GM23338 (cell line): ENCODE data around the gene MYO19. TPM values are rescaled to one million over a fixed set of nuclear protein-coding genes. Genes with fewer than 3 reads are reported as not detected.

Experiments
- ATAC-seq: fragments of 200-7000 bp; cut with Tn5 transposase; 3 replicates; pipeline ENCODE4 v1.9.1; 2020
- DNase-seq: peaks from one replicate; pipeline ENCODE4 v3.0.0-alpha.2; 2015; ENCODE audit warnings: low spot score
- H2AFZ ChIP-seq: fragments of 200-600 bp; sonication (generic); 2 replicates; pipeline ENCODE4 v1.8.0; 2016; ENCODE audit warnings: antibody characterized with exemption, mild to moderate bottlenecking, moderate library complexity
- H3F3A ChIP-seq: fragments of 200-600 bp; sonication (generic); replicated peaks from 2 replicates; pipeline ENCODE4 v1.8.0; 2017; ENCODE audit warnings: antibody characterized with exemption, mixed run types, low read depth
- H3K27ac ChIP-seq: fragments of 200-600 bp; sonication (generic); 2 replicates; pipeline ENCODE4 v1.6.1; 2016; ENCODE audit warnings: low read depth
- H3K27me3 ChIP-seq: fragments of 200-600 bp; sonication (generic); 2 replicates; pipeline ENCODE4 v1.8.0; 2016; ENCODE audit warnings: mild to moderate bottlenecking, mixed run types, moderate library complexity; ENCODE audit not compliant: insufficient read depth
- H3K36me3 ChIP-seq: fragments of 200-600 bp; sonication (generic); 2 replicates; pipeline ENCODE4 v1.8.0; 2016; ENCODE audit warnings: mild to moderate bottlenecking; ENCODE audit not compliant: insufficient read depth
- H3K4me1 ChIP-seq: fragments of 200-600 bp; sonication (generic); 2 replicates; pipeline ENCODE4 v1.8.0; 2016; ENCODE audit warnings: mild to moderate bottlenecking, moderate library complexity; ENCODE audit not compliant: insufficient read depth
- H3K4me2 ChIP-seq: fragments of 200-600 bp; sonication (generic); 2 replicates; pipeline ENCODE4 v1.7.1; 2017; ENCODE audit warnings: mixed run types
- H3K4me3 ChIP-seq: fragments of 200-600 bp; sonication (generic); 2 replicates; pipeline ENCODE4 v1.6.1; 2016; ENCODE audit warnings: mixed run types
- H3K79me2 ChIP-seq: fragments of 200-600 bp; sonication (generic); replicated peaks from 2 replicates; pipeline ENCODE4 v1.8.0; 2017; ENCODE audit warnings: mild to moderate bottlenecking; ENCODE audit not compliant: insufficient read depth
- H3K9me2 ChIP-seq: fragments of 200-600 bp; sonication (generic); 2 replicates; pipeline ENCODE4 v1.8.0; 2017; ENCODE audit not compliant: insufficient read depth
- H4K20me1 ChIP-seq: fragments of 200-600 bp; sonication (generic); replicated peaks from 2 replicates; pipeline ENCODE4 v1.8.0; 2017; ENCODE audit warnings: mild to moderate bottlenecking; ENCODE audit not compliant: insufficient read depth
- H3K27ac Mint-ChIP-seq: 2 replicates; pipeline ENCODE4 v1.8.0; 2020; ENCODE audit warnings: inconsistent platforms, mild to moderate bottlenecking, moderate library complexity, mixed read lengths
- H3K27me3 Mint-ChIP-seq: 3 replicates; pipeline ENCODE4 v1.8.0; 2022; ENCODE audit warnings: low read depth, mild to moderate bottlenecking, moderate library complexity, mixed read lengths, inconsistent platforms; ENCODE audit not compliant: insufficient read depth, poor library complexity
- H3K36me3 Mint-ChIP-seq: 3 replicates; pipeline ENCODE4 v1.8.0; 2021; ENCODE audit warnings: low read depth, mild to moderate bottlenecking, inconsistent platforms, moderate library complexity, mixed read lengths
- H3K4me1 Mint-ChIP-seq: 3 replicates; pipeline ENCODE4 v1.8.0; 2020; ENCODE audit warnings: mild to moderate bottlenecking, inconsistent platforms, mixed read lengths
- H3K4me3 Mint-ChIP-seq: 3 replicates; pipeline ENCODE4 v1.8.0; 2021; ENCODE audit warnings: moderate library complexity, mild to moderate bottlenecking, inconsistent platforms, mixed read lengths
- H3K9me3 Mint-ChIP-seq: 3 replicates; pipeline ENCODE4 v1.8.0; 2020; ENCODE audit warnings: moderate library complexity, mild to moderate bottlenecking, inconsistent platforms, mixed read lengths
- EZH2 ChIP-seq: fragments of 200-600 bp; sonication (generic); IDR thresholded peaks from one replicate; pipeline ENCODE4 v1.8.0; 2017; ENCODE audit warnings: antibody characterized with exemption, mild to moderate bottlenecking, low read depth; ENCODE audit not compliant: unreplicated experiment
- EZH2phosphoT487 ChIP-seq: fragments of 200-600 bp; sonication (generic); IDR thresholded peaks from one replicate; pipeline ENCODE4 v1.8.1; 2018; ENCODE audit warnings: antibody characterized with exemption; ENCODE audit not compliant: unreplicated experiment
- JUNB ChIP-seq: IDR thresholded peaks from one replicate; pipeline ENCODE4 v1.6.1; 2016; ENCODE audit warnings: antibody characterized with exemption; ENCODE audit not compliant: unreplicated experiment
- NANOG ChIP-seq: IDR thresholded peaks from 2 replicates; pipeline ENCODE4 v1.6.1; 2016; ENCODE audit warnings: antibody characterized with exemption, borderline replicate concordance
- POLR2AphosphoS5 ChIP-seq: IDR thresholded peaks from 2 replicates; pipeline ENCODE4 v1.6.1; 2016; ENCODE audit warnings: antibody characterized with exemption, low read depth
- STAT1 ChIP-seq: IDR thresholded peaks from one replicate; pipeline ENCODE4 v1.6.1; 2016; ENCODE audit warnings: antibody characterized with exemption; ENCODE audit not compliant: unreplicated experiment
- ZNF114 ChIP-seq: fragments of 250-450 bp; sonication (Bioruptor Pico); IDR thresholded peaks from 2 replicates; pipeline ENCODE4 v1.5.0; 2020; ENCODE audit warnings: mild to moderate bottlenecking, moderate library complexity
- ZNF331 ChIP-seq: fragments of 250-450 bp; sonication (Bioruptor Pico); IDR thresholded peaks from 2 replicates; pipeline ENCODE4 v1.5.0; 2020; ENCODE audit warnings: low read depth, mild to moderate bottlenecking, moderate library complexity
- polyA plus RNA-seq: library from polyadenylated mRNA; unstranded; fragments of >200 nt; fragmentation: Nextera tagmentation; extraction: Ambion mirVana; gene quantifications from 2 replicates; pipeline ENCODE4 v1.2.1, GENCODE V29; 2016
- total RNA-seq: library from RNA; depleted of rRNA; stranded (reverse); fragments of >200 nt; shearing (Covaris generic); gene quantifications from 2 replicates; pipeline ENCODE4 v1.2.3, GENCODE V29; 2014
- TF ChIP-seq, protein P1 (sequence below): IDR thresholded peaks from one replicate; pipeline ENCODE4 v1.6.1; 2018; ENCODE audit warnings: antibody characterized with exemption; ENCODE audit not compliant: unreplicated experiment
- TF ChIP-seq, protein P2 (sequence below), 2 experiments: fragments of 200-600 bp in 1 of 2; sonication (generic) in 1 of 2; conservative IDR thresholded peaks; 2 replicates each; pipeline versions ENCODE4 v1.5.1 to v1.6.1; 2016 to 2017; ENCODE audit warnings: antibody characterized with exemption in 2 of 2, low read depth in 2 of 2, mild to moderate bottlenecking in 2 of 2, moderate library complexity in 1 of 2

Gene MYO19
- total and polyA plus RNA-seq, 2 experiments from 2014 or later = 37.9 to 150 TPM

DNA sequence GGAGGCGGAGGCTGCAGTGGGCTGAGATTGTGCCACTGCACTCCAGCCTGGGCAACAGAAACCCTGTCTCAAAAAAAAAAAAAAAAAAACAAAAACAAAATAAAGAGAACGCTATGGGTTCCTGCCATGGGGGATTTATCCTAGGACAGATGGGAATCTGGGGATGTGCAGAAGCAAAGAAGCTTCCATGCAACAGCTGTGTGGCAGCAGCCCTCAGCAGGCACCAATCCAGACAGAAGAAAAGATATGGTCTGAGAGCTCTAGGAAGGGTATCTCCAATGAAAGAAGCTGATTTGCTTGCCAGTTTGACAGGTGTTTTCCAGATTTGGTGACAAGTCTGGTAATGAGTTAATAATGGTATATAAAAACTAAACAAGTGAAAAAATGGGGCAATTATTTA lies 11.6 kb downstream of the MYO19 start:
- ATAC-seq (no peak), DNase-seq (no peak)
- Histone ChIP-seq H3K4me2 (no peak overlapping the region), H3K4me3 (no peak overlapping the region), H3K27me3 (no peaks in the 10 kb centered on the region), H3K9me2 (no peaks in the 10 kb centered on the region), H3K4me1 (no peaks in the 10 kb centered on the region), H4K20me1 (peaks cover 35% of the 10 kb centered on the region), H2AFZ (no peak overlapping the region), H3K79me2 (no peaks in the 10 kb centered on the region), H3K36me3 (peaks cover 56% of the 10 kb centered on the region), H3F3A (no peaks in the 10 kb centered on the region; the same call in none of the 2 replicates), H3K27ac (no peak overlapping the region)
- Mint-ChIP-seq H3K27ac (no peak overlapping the region), H3K9me3 (no peaks in the 10 kb centered on the region), H3K27me3 (peaks cover 2% of the 10 kb centered on the region), H3K36me3 (peaks cover 85% of the 10 kb centered on the region), H3K4me3 (no peak overlapping the region), H3K4me1 (no peaks in the 10 kb centered on the region)
- no peak for TF ChIP-seq POLR2AphosphoS5
- TF ChIP-seq ZNF114 (CRISPR knock-in tag) = no peak
- TF ChIP-seq EZH2phosphoT487 = no peak
- TF ChIP-seq, protein P1, sequence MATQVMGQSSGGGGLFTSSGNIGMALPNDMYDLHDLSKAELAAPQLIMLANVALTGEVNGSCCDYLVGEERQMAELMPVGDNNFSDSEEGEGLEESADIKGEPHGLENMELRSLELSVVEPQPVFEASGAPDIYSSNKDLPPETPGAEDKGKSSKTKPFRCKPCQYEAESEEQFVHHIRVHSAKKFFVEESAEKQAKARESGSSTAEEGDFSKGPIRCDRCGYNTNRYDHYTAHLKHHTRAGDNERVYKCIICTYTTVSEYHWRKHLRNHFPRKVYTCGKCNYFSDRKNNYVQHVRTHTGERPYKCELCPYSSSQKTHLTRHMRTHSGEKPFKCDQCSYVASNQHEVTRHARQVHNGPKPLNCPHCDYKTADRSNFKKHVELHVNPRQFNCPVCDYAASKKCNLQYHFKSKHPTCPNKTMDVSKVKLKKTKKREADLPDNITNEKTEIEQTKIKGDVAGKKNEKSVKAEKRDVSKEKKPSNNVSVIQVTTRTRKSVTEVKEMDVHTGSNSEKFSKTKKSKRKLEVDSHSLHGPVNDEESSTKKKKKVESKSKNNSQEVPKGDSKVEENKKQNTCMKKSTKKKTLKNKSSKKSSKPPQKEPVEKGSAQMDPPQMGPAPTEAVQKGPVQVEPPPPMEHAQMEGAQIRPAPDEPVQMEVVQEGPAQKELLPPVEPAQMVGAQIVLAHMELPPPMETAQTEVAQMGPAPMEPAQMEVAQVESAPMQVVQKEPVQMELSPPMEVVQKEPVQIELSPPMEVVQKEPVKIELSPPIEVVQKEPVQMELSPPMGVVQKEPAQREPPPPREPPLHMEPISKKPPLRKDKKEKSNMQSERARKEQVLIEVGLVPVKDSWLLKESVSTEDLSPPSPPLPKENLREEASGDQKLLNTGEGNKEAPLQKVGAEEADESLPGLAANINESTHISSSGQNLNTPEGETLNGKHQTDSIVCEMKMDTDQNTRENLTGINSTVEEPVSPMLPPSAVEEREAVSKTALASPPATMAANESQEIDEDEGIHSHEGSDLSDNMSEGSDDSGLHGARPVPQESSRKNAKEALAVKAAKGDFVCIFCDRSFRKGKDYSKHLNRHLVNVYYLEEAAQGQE = no peak
- no peak for TF ChIP-seq ZNF331 (CRISPR knock-in tag)
- no peak for TF ChIP-seq EZH2
- TF ChIP-seq NANOG = no peak
- no peak for TF ChIP-seq STAT1
- no peak for TF ChIP-seq JUNB

DNA sequence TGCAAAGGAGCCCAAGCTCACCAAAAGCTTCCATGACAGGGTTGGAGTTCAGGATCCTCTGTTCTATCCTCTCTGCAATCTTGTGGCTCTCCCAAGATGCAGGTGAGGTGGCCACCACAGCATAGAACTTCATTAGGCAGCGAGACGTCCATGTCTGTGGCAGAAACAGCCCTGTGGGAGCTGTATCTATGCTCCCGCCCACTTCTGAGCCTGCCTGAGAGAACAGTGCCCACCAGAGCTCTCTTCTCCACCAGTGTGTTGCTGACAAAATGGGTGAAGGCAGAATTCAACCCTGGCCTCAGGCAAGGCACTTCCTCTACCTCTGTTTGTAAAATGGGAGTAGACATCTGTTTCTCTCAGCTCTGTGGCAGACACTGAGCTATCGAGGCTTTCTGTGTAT lies 18.8 kb downstream of the MYO19 start:
- Histone ChIP-seq H4K20me1 (peaks cover 13% of the 10 kb centered on the region), H3K4me2 (no peak overlapping the region), H3K27me3 (no peaks in the 10 kb centered on the region), H3K79me2 (no peaks in the 10 kb centered on the region), H3K27ac (no peak overlapping the region), H2AFZ (no peak overlapping the region), H3K36me3 (peaks cover 22% of the 10 kb centered on the region), H3K4me3 (no peak overlapping the region), H3K4me1 (no peaks in the 10 kb centered on the region), H3F3A (no peaks in the 10 kb centered on the region; the same call in 1 of the 2 replicates), H3K9me2 (no peaks in the 10 kb centered on the region)
- ATAC-seq = no peak
- peaks cover 7% of the 10 kb centered on the region for H3K27me3 Mint-ChIP-seq
- H3K4me1 Mint-ChIP-seq = no peaks in the 10 kb centered on the region
- DNase-seq = no peak
- no peaks in the 10 kb centered on the region for H3K9me3 Mint-ChIP-seq
- no peak for TF ChIP-seq EZH2phosphoT487
- no peak for TF ChIP-seq POLR2AphosphoS5
- TF ChIP-seq ZNF331 (CRISPR knock-in tag) = no peak
- TF ChIP-seq ZNF114 (CRISPR knock-in tag) = no peak
- no peak for TF ChIP-seq STAT1
- TF ChIP-seq, protein P2, sequence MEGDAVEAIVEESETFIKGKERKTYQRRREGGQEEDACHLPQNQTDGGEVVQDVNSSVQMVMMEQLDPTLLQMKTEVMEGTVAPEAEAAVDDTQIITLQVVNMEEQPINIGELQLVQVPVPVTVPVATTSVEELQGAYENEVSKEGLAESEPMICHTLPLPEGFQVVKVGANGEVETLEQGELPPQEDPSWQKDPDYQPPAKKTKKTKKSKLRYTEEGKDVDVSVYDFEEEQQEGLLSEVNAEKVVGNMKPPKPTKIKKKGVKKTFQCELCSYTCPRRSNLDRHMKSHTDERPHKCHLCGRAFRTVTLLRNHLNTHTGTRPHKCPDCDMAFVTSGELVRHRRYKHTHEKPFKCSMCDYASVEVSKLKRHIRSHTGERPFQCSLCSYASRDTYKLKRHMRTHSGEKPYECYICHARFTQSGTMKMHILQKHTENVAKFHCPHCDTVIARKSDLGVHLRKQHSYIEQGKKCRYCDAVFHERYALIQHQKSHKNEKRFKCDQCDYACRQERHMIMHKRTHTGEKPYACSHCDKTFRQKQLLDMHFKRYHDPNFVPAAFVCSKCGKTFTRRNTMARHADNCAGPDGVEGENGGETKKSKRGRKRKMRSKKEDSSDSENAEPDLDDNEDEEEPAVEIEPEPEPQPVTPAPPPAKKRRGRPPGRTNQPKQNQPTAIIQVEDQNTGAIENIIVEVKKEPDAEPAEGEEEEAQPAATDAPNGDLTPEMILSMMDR (conservative IDR thresholded peaks at IDR 0.05; ENCODE audit: low read depth in 2 of 2) = no peak
- peaks cover 93% of the 10 kb centered on the region for H3K36me3 Mint-ChIP-seq
- H3K4me3 Mint-ChIP-seq = no peak overlapping the region
- no peak overlapping the region for H3K27ac Mint-ChIP-seq
